Measurements from ENCODE around the gene STAC3. TPM values are rescaled to one million over a fixed set of nuclear protein-coding genes. Genes with fewer than 3 reads are reported as not detected.

Gene STAC3
- total RNA-seq, 1 donor from 2014 or later = 5.5 TPM

DNA sequence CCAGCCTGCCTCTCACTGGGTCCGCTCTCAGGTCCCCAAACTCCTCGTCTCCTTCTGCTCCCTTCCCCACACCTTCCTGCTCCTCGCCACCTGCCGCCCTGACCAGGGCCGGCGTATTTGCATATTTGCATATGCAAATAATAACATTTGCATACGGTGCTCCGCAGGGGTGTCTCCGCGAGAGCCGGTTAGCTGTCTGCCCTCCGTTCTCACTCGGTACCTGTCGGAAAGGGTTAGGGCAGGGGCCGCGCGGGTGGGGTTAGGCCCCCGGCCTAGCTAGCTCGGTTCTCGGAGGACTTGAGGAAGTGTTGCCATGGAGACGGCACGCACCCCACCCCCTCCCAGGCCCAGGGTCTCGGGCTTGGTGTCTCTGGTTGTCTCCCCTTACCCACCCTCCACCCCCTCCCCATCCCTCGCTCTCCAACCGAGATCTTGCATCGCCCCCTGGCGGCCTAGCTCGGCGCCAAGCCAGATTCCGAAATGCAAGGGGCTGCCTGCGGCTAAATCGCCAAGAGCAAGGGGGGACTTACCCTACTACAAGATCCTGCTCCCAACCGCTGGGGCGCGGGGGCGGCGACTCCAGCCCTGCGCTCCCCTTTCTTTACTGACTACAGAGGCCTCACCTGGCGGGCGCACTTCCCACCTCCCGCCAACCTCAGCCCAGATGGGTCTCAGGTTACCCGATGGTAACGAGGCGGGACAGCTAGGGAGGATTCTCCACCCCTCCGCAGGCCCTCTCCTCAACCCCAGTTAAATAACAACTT lies 8.1 kb downstream of the STAC3 start:
- no peaks in the 10 kb centered on the region for H3K9me3 Mint-ChIP-seq
- H3K4me1 Mint-ChIP-seq = peaks cover 41% of the 10 kb centered on the region
- peaks cover 27% of the 10 kb centered on the region for H3K27me3 Mint-ChIP-seq
- intact Hi-C loops (cut with micrococcal nuclease) = loop anchor here (1.0 to 10.0 kb wide), 2 partner anchors 29 to 608 kb away; partner anchors contain the start of gene BAZ2A
- H3K4me3 Mint-ChIP-seq = peak overlapping the region; percentile 81
- H3K27ac Mint-ChIP-seq = no peak overlapping the region
- peaks cover 3% of the 10 kb centered on the region for H3K36me3 Mint-ChIP-seq (ENCODE audit: low read depth)
- DNase-seq = peak; percentile 92

DNA sequence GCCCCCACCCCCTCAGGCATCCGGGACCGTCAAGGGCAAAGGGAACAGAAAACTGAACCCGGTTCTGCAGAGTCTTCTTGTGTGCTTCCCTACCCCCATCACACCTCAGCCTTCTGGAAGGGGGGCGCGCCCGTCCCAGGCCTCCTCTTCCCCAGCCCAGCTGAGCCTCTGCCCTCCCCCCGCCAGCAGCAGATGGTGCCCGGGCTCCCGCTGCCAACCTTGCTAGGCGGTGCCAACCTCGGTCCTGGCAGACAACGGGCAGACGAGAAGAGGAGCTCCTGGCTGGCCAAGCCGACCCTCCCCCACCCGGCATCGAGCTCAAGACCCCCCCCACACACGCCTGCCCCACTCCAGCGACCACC lies 8.7 kb downstream of the STAC3 start:
- no peak overlapping the region for H3K27ac Mint-ChIP-seq
- peak overlapping the region; percentile 81 for H3K4me3 Mint-ChIP-seq
- peaks cover 47% of the 10 kb centered on the region for H3K4me1 Mint-ChIP-seq
- H3K9me3 Mint-ChIP-seq = no peaks in the 10 kb centered on the region
- H3K36me3 Mint-ChIP-seq (ENCODE audit: low read depth) = peaks cover 3% of the 10 kb centered on the region
- intact Hi-C loops (cut with micrococcal nuclease) = loop anchor here (10.0 kb wide), 1 partner anchor 608 kb away; the partner anchor contains the start of gene BAZ2A
- peaks cover 31% of the 10 kb centered on the region for H3K27me3 Mint-ChIP-seq
- no peak for DNase-seq

DNA sequence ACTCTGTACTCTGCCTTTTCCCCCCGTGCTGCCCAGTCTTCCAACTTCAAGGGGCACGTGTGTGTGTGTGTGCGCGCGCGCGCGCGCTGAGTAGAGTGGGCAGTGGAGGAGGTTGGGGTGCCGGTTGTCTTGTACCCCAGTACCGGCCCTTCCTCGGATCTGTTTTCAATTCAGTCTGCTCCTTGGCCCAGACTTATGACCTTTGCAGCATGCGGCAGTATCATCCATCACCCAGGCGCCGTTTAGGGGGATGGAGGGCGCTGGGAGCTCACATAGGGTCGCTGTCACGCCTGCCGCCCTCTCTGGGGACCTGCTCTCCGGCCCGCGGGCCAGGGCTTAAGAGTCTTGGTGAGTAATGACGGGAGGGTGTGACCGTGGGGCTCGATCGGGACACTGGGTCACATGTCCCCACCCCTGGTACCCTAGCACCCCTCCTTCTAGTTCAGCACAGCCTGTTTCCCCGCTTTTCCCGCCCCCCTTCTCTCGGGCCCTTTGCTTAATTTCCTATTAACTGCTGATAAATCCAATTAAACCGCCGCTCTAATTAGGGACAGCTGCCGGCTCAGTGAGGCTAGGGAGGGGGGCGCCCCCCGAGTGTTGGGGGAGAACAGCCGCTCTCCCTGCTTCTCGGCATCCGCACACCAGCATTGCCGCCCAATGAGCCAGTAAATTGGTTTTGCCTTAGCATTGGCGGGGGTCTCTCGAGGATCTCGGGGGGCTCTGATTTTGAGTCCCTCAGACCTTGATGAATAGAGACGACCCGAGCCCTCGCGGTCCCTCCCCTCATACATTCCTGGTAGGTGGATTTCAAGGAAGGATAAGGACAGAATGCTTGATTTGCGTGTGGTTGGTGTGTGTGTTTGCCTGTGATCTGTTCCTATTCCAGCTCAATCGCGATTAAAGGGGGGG lies 9.3 kb downstream of the STAC3 start:
- Mint-ChIP-seq H3K4me3 (peak overlapping the region; percentile 37), H3K9me3 (no peaks in the 10 kb centered on the region), H3K27me3 (peaks cover 38% of the 10 kb centered on the region), H3K27ac (peak overlapping the region; percentile 48), H3K36me3 (ENCODE audit: low read depth) (peaks cover 6% of the 10 kb centered on the region), H3K4me1 (peaks cover 52% of the 10 kb centered on the region)
- DNase-seq = no peak
- intact Hi-C loops (cut with micrococcal nuclease) = loop anchor here (10.0 kb wide), 1 partner anchor 607 kb away; the partner anchor contains the start of gene BAZ2A

DNA sequence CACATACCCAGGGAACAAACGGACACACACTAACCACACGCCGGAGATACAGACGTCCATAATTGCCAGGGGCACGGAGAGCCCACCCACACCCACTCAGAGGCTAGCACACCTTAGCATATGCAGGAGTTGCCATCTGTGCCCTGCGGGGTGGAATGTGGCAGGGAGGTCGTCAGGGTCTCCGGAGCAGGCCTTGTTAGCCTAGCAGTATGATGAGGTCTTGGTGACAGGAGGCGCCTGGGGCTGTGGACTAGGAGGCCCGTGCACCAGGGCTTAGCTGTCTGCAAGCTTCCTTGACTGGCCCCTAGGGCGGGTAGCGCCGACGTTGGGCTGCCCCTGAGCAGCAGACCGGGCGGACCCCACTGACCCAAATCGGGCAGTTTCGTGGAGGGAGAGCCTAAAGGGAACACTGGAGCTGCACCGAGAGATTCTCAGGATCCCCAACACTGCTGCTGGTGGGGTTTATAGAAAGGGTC lies 10.0 kb downstream of the STAC3 start:
- intact Hi-C loops (cut with micrococcal nuclease) = loop anchor here (10.0 kb wide), 1 partner anchor 606 kb away; the partner anchor contains the start of gene BAZ2A
- peaks cover 7% of the 10 kb centered on the region for H3K36me3 Mint-ChIP-seq (ENCODE audit: low read depth)
- H3K27me3 Mint-ChIP-seq = peaks cover 41% of the 10 kb centered on the region
- no peaks in the 10 kb centered on the region for H3K9me3 Mint-ChIP-seq
- H3K4me1 Mint-ChIP-seq = peaks cover 56% of the 10 kb centered on the region
- peak; percentile 73 for DNase-seq
- H3K27ac Mint-ChIP-seq = peak overlapping the region; percentile 86
- peak overlapping the region; percentile 92 for H3K4me3 Mint-ChIP-seq

DNA sequence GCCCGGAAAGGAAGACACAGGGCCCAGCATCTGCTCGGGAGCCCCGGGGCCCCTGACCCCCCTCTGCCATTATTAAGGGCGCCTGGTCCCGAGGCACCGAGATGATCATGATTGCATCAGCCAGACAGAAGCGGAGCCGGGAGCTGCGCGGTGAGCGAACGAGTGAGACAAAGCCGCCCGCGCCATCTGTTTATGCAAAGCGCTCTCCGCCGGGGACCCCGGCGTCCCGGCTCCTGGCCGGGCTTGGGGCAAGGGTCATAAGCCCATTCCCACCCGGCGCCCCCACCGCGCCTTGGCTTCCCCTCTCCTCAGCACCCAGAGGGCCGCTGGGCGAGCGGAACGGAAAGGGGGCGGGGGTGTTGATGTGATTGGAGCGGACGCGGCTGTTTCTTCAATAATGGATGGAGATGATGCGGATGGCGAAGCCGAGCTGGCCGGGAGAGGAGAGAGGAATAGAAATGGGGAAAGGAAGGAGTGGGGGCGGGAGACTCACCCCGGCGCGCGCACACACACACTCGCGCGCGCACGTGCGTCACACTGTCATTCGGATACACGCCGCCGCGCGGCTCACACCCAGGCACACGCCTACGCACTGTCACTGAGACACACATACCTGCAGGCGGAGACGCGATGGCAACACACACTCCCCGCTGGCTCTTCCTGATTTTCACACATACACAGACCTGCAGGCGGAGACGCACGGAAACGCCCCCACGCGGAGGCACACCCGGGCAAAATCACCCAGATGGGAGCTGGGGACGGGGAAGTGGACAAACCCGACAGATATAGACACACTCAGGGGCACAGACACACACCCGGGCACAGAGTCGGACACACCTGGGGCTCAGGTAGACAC lies 10.7 kb downstream of the STAC3 start:
- peak overlapping the region; percentile 91 for H3K27ac Mint-ChIP-seq
- H3K36me3 Mint-ChIP-seq (ENCODE audit: low read depth) = peaks cover 10% of the 10 kb centered on the region
- H3K27me3 Mint-ChIP-seq = peaks cover 41% of the 10 kb centered on the region
- H3K4me1 Mint-ChIP-seq = peaks cover 59% of the 10 kb centered on the region
- intact Hi-C loops (cut with micrococcal nuclease) = loop anchor here (10.0 kb wide), 1 partner anchor 605 kb away; the partner anchor contains the start of gene BAZ2A
- no peaks in the 10 kb centered on the region for H3K9me3 Mint-ChIP-seq
- DNase-seq = peak; percentile 91
- peak overlapping the region; percentile 92 for H3K4me3 Mint-ChIP-seq

DNA sequence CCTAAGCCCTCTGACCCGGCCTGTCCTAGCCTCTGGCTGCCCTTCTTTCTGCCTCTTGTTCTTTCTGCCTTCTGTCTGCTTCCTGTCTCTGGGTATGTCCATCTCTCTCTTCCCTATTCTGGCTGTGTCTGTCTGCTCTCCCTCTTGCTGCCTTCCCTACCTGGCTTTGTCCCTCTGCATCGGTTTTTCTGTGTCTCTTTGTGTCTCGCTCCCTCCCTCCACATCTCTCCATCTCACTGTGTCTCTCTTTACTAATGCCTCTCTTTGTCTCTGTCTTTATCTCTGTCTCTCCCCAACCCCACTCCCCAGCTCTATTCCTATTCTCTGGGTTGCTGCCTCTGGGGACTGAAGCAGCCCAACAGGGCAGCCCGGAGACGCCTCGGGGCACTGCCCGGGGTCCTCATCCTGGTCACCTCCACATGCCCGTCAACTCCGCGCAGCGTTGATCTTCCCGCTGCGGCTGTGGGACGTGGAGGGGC lies 11.4 kb downstream of the STAC3 start:
- Mint-ChIP-seq H3K9me3 (no peaks in the 10 kb centered on the region), H3K27me3 (peaks cover 41% of the 10 kb centered on the region), H3K4me1 (peaks cover 61% of the 10 kb centered on the region), H3K27ac (peak overlapping the region; percentile 91), H3K4me3 (peak overlapping the region; percentile 92), H3K36me3 (ENCODE audit: low read depth) (peaks cover 12% of the 10 kb centered on the region)
- no peak for DNase-seq
- intact Hi-C loops (cut with micrococcal nuclease) = loop anchor here (1.0 to 10.0 kb wide), 5 partner anchors 10 to 605 kb away; partner anchors contain the start of genes BAZ2A, R3HDM2 and SHMT2

DNA sequence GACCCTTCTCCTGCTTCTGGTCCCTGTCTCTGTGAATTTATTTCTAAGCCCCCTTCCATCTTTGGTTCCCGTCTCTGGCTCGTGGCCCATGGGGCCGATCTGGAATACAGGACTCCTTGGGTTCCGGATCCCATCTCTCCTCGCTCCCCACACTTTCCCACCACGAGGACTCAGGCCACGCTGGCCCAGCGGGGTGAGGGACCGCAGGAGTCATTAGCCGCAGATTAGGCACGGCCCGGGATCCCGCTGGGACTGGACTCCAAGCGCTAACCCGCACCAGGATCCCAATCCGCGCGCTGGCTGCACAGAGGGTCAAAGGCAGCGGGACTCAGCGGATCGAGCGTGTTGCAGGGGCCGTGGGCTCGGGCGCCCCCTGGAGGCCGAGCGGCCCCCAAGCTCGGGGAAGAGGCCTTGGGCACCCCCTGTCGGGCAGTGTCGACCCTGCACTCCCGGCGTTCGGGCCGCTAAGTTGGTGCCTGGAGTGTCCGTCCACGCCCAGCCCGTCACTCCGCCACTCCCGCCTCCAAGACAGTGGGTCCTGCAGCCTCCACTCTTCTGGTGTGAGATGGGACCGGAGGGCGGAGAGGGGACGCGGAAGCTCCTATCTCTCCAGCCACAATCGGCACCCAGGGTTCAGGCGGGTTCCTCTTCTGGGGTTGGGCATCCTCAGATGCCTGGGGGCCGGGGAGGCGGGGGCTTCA lies 12.0 kb downstream of the STAC3 start:
- H3K36me3 Mint-ChIP-seq (ENCODE audit: low read depth) = peaks cover 19% of the 10 kb centered on the region
- H3K4me3 Mint-ChIP-seq = peak overlapping the region; percentile 92
- peak overlapping the region; percentile 91 for H3K27ac Mint-ChIP-seq
- no peaks in the 10 kb centered on the region for H3K9me3 Mint-ChIP-seq
- intact Hi-C loops (cut with micrococcal nuclease) = loop anchor here (1.0 to 2.0 kb wide), 4 partner anchors 10 to 192 kb away; partner anchors contain the start of genes R3HDM2 and SHMT2
- peaks cover 41% of the 10 kb centered on the region for H3K27me3 Mint-ChIP-seq
- peaks cover 64% of the 10 kb centered on the region for H3K4me1 Mint-ChIP-seq
- peak; percentile 97 for DNase-seq

DNA sequence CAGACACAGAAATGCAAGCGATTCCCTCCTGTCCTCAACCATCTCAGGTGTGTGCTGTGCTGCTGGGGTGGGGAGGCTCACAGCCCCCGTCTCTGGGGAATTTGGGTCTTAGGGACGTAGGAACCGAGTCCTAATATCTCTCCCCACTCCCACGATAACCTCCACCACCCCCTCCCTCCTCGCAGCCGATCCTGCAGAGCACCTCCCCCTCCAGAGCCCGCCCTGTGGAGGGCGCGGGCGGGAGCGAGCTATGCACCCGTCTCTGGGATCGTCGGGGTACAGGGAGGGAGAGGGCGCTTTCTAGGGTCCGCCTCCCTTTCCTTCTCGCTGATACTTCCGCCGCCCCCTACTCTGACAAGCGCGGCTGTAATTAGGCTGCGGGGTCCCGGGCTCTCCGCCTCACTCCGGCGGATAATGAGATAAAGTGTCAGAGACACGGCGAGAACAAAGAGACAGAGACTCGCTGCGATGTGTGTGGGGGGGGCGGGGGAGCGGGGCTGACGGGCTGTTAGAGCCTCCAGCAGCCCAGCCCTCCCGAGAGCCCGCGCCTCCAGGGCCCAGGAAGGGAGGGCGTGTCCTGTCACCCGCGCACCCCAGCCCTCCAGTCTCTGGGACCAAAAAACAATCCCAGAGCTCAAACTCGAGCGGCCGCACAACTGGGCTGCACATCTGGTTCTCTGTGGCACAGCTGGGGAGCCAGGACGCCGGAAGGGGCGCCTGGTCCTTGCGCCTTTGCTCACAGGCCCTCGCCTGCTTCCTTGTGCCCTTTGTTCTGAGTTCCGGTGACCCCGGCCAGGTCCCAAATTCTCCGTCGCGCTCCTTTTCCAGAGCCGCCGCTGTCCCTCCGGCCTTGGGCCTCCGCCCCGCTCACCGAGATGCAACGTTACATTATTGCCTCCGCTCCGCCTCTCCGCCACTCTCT lies 12.8 kb downstream of the STAC3 start:
- peak; percentile 77 for DNase-seq
- H3K27me3 Mint-ChIP-seq = peaks cover 41% of the 10 kb centered on the region
- peaks cover 25% of the 10 kb centered on the region for H3K36me3 Mint-ChIP-seq (ENCODE audit: low read depth)
- H3K9me3 Mint-ChIP-seq = no peaks in the 10 kb centered on the region
- H3K4me3 Mint-ChIP-seq = peak overlapping the region; percentile 92
- intact Hi-C loops (cut with micrococcal nuclease) = loop anchor here (2.0 kb wide), 1 partner anchor 13 kb away; no protein-coding TSS in a partner anchor
- peak overlapping the region; percentile 83 for H3K27ac Mint-ChIP-seq
- peaks cover 61% of the 10 kb centered on the region for H3K4me1 Mint-ChIP-seq

DNA sequence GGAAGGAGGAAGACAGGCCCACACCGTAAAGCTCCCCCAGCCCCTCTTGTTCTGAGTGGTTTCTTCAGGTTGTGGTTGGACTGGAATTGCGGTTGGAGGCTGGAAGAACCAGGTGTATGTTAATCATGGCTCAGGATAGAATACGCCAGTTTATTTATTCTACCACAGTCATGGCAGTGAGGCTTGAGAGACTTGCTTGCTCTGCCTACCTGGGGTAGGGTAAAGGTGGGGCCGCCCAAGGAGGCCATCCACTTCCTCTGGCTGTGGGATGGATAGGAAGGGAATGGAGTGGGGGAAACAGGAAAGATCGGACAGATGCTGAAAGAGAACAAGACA lies 13.4 kb downstream of the STAC3 start:
- Mint-ChIP-seq H3K9me3 (no peaks in the 10 kb centered on the region), H3K4me3 (peak overlapping the region; percentile 83), H3K36me3 (ENCODE audit: low read depth) (peaks cover 30% of the 10 kb centered on the region), H3K4me1 (peaks cover 57% of the 10 kb centered on the region), H3K27ac (peak overlapping the region; percentile 44), H3K27me3 (peaks cover 39% of the 10 kb centered on the region)
- intact Hi-C loops (cut with micrococcal nuclease) = no loop called here
- DNase-seq = no peak

DNA sequence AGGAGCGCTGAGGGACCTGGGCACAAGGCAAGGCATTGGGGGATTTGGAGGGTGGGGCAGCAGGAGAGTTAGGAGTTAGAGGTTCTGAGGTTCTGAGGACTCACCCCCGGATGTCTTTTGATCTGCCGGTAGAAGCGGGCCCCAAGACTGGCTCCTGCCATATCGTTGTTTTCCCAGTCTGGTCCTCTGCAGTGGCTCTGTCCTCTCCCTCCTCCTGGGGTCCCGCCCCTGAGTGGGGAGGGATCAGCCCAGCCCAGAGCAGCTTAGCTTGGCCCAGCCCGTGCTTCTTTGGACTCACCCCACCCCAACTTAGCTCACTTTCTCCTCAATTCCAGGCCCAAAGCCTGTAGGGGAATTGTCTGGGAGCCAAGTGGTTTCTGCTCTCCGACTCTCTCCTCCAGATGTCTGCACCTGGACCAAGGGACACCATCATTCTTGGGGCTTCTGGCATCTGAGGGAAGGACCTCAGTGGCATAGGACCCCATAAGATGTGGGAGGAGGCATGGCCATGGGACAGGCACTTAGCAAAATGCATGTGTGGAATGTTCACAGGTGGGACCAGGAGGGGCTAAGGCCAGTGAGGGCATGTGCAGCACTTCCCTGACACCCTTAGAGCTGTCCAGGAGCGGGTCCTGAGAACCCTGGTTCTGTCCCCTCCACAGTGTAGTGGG lies 13.9 kb downstream of the STAC3 start:
- Mint-ChIP-seq H3K9me3 (no peaks in the 10 kb centered on the region), H3K4me1 (peaks cover 57% of the 10 kb centered on the region), H3K36me3 (ENCODE audit: low read depth) (peaks cover 34% of the 10 kb centered on the region), H3K27ac (no peak overlapping the region), H3K27me3 (peaks cover 36% of the 10 kb centered on the region), H3K4me3 (peak overlapping the region; percentile 83)
- intact Hi-C loops (cut with micrococcal nuclease) = no loop called here
- DNase-seq = no peak

DNA sequence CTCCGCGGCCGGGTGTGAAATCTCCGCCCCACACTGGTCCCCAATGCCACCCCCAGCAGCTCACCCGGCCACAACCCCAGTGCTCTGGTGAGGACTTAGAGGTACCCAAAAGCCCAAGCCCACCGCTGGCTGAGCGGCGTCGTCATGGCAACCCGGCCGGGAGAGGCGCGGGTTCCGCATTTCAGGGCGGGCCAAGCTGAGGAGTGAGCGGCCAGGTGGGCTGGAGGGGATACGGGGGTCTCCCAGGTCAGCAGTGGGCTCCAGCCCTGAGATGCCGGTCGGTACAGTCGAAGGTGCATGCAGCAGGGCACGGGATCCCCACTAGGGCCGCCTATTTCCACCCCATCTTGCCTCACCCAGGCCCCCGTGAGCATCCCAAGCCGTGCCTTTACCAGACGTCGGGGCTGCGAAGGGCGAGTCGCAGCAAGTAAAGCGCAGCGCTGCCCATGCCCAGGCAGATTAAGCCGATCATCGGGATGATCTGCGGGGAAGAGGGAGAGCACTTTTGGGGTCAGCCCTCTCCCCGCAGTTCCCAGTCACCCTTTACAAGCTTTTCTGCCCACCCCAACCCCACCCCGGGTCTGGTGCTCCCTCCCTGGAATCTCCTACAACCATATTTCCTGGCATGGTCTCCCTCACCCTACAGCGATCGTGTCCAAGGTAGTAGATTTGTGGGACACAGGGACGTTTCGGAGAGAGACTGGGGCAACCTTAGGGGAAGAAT lies 14.6 kb downstream of the STAC3 start:
- intact Hi-C loops (cut with micrococcal nuclease) = no loop called here
- Mint-ChIP-seq H3K4me3 (no peak overlapping the region), H3K4me1 (peaks cover 55% of the 10 kb centered on the region), H3K36me3 (ENCODE audit: low read depth) (peaks cover 41% of the 10 kb centered on the region), H3K27me3 (peaks cover 29% of the 10 kb centered on the region), H3K9me3 (no peaks in the 10 kb centered on the region), H3K27ac (no peak overlapping the region)
- no peak for DNase-seq
